Endothelial cell of umbilical vein (primary cell): ENCODE results near the gene CHST8. TPM values are rescaled to one million over a fixed set of nuclear protein-coding genes. Genes with fewer than 3 reads are reported as not detected.

Source experiments
- BruUV-seq: library from RNA; stranded (reverse); fragments of 400-500 nt; replicated peaks from 2 replicates; lab custom pipeline; 2021; lab: Mats Ljungman, UMichigan
- CTCF ChIA-PET: fragments of 300-600, 350-600 bp; sonication (Branson Sonifier 250); formaldehyde crosslinking; loops from one replicate; lab custom pipeline; 2021; ENCODE audit warnings: antibody characterized with exemption, inconsistent platforms; lab: Charles Lee
- POLR2A ChIA-PET: fragments of 300-600, 350-600 bp; sonication (Branson Sonifier 250); formaldehyde crosslinking; loops from one replicate; lab custom pipeline; 2021; ENCODE audit warnings: antibody characterized with exemption, inconsistent platforms; lab: Charles Lee
- DNase-seq: peaks from one replicate; pipeline ENCODE4 v3.0.0-alpha.2; 2011; ENCODE audit warnings: low read depth, low spot score
- FAIRE-seq: peaks from 2 replicates; lab custom pipeline; 2011; peaks lifted over from hg19 to GRCh38; lab: Jason Lieb, UNC
- H2AFZ ChIP-seq: 2 replicates; pipeline ENCODE4 v1.6.0; 2012; ENCODE audit warnings: low read depth, low read length, control low read depth, inconsistent platforms
- H3K27ac ChIP-seq: 2 replicates; pipeline ENCODE4 v1.5.1; 2011; ENCODE audit warnings: low read depth, mild to moderate bottlenecking, control low read depth, low read length, moderate library complexity; ENCODE audit not compliant: insufficient read depth
- H3K27me3 ChIP-seq, 2 experiments: 2 replicates each; pipeline versions ENCODE4 v1.6.0 to v1.6.1; 2011; ENCODE audit warnings: low read length in 2 of 2, mixed read lengths in 1 of 2; ENCODE audit not compliant: control insufficient read depth in 2 of 2, insufficient read depth in 2 of 2
- H3K36me3 ChIP-seq, 2 experiments: 2 replicates in 1 of 2; 3 replicates in 1 of 2; pipeline ENCODE4 v1.5.1; 2011; ENCODE audit warnings: low read length in 2 of 2, mild to moderate bottlenecking in 1 of 2, moderate library complexity in 1 of 2; ENCODE audit not compliant: control insufficient read depth in 2 of 2, insufficient read depth in 2 of 2; ENCODE audit errors: extremely low read depth in 1 of 2
- H3K4me1 ChIP-seq: 3 replicates; pipeline ENCODE4 v1.5.1; 2011; ENCODE audit warnings: mild to moderate bottlenecking, low read length; ENCODE audit not compliant: control insufficient read depth, insufficient read depth; ENCODE audit errors: extremely low read depth
- H3K4me2 ChIP-seq: 2 replicates; pipeline ENCODE4 v1.6.1; 2011; ENCODE audit warnings: low read length, control low read depth, mixed read lengths; ENCODE audit not compliant: insufficient read depth
- H3K4me3 ChIP-seq, 3 experiments: fragments of 200-600 bp in 1 of 3; sonication (generic), shearing (Covaris generic) in 1 of 3; replicated peaks in 1 of 3; 2 replicates each; pipeline ENCODE4 v1.5.1; 2011 to 2016; ENCODE audit warnings: control low read depth in 3 of 3, low read length in 3 of 3, mild to moderate bottlenecking in 2 of 3, inconsistent platforms in 1 of 3, low read depth in 1 of 3, moderate library complexity in 1 of 3; ENCODE audit not compliant: insufficient read depth in 1 of 3
- H3K79me2 ChIP-seq: 2 replicates; pipeline ENCODE4 v1.6.0; 2012; ENCODE audit warnings: low read length, inconsistent platforms; ENCODE audit not compliant: control insufficient read depth, insufficient read depth
- H3K9ac ChIP-seq: replicated peaks from 2 replicates; pipeline ENCODE3; 2011; ENCODE audit warnings: low read length, control low read depth; ENCODE audit not compliant: insufficient read depth; ENCODE audit errors: extremely low read depth
- H3K9me1 ChIP-seq: replicated peaks from 3 replicates; pipeline ENCODE4 v1.6.0; 2011; ENCODE audit warnings: mild to moderate bottlenecking, low read length; ENCODE audit not compliant: control insufficient read depth, insufficient read depth; ENCODE audit errors: extremely low read depth
- H3K9me3 ChIP-seq: replicated peaks from 2 replicates; pipeline ENCODE4 v1.5.1; 2012; ENCODE audit warnings: low read length, inconsistent platforms; ENCODE audit not compliant: control insufficient read depth, insufficient read depth
- H4K20me1 ChIP-seq: replicated peaks from 2 replicates; pipeline ENCODE3; 2011; ENCODE audit warnings: mild to moderate bottlenecking, low read length; ENCODE audit not compliant: control insufficient read depth, insufficient read depth; ENCODE audit errors: extremely low read depth
- CTCF ChIP-seq, 2 donors: IDR thresholded peaks; 1 replicate in 1 of 2; 2 replicates in 1 of 2; pipeline ENCODE4 v1.5.1; 2011; ENCODE audit warnings: low read length in 2 of 2, mild to moderate bottlenecking in 2 of 2, moderate library complexity in 2 of 2, control low read depth in 1 of 2, inconsistent platforms in 1 of 2, low read depth in 1 of 2; ENCODE audit not compliant: insufficient read depth in 1 of 2; ENCODE audit errors: extremely low read depth in 1 of 2
- EZH2 ChIP-seq: IDR thresholded peaks from 2 replicates; pipeline ENCODE4 v1.6.1; 2012; ENCODE audit warnings: borderline replicate concordance, low read depth, mild to moderate bottlenecking, moderate library complexity, low read length, inconsistent platforms; ENCODE audit not compliant: severe bottlenecking
- FOS ChIP-seq: IDR thresholded peaks from 2 replicates; pipeline ENCODE4 v1.6.1; 2011; ENCODE audit warnings: mild to moderate bottlenecking, low read length, moderate library complexity, borderline replicate concordance; ENCODE audit not compliant: insufficient read depth
- GATA2 ChIP-seq: IDR thresholded peaks from 2 replicates; pipeline ENCODE4 v1.7.0; 2011; ENCODE audit warnings: low read depth, mild to moderate bottlenecking, moderate library complexity, mixed read lengths, low read length; ENCODE audit not compliant: insufficient read length, insufficient read depth
- JUN ChIP-seq: IDR thresholded peaks from 2 replicates; pipeline ENCODE4 v1.6.1; 2011; ENCODE audit warnings: borderline replicate concordance, low read depth; ENCODE audit not compliant: insufficient read length, insufficient read depth
- MAX ChIP-seq: IDR thresholded peaks from 2 replicates; pipeline ENCODE4 v1.6.1; 2011; ENCODE audit not compliant: insufficient read depth, insufficient read length
- MYC ChIP-seq: IDR thresholded peaks from one replicate; pipeline ENCODE4 v1.6.1; 2011; ENCODE audit warnings: mild to moderate bottlenecking, low read depth, low read length
- POLR2A ChIP-seq: IDR thresholded peaks from 2 replicates; pipeline ENCODE4 v1.6.1; 2012; ENCODE audit warnings: low read depth, mild to moderate bottlenecking, control low read depth, low read length
- POLR2AphosphoS5 ChIP-seq: IDR thresholded peaks from 2 replicates; pipeline ENCODE4 v1.6.1; 2012; ENCODE audit warnings: low read depth, mild to moderate bottlenecking, control low read depth, low read length, moderate library complexity; ENCODE audit not compliant: insufficient read depth
- dilution Hi-C: fragments of 300-500 bp; cut with MboI; formaldehyde crosslinking; loops from one replicate; pipeline ENCODE4 v1.15.0; 2019; ENCODE audit warnings: low sequenced_read_pairs; ENCODE audit not compliant: extremely low pct_ligation_motif_present
- intact Hi-C: fragments of 100-400 bp; cut with micrococcal nuclease; formaldehyde crosslinking; loops from one replicate; pipeline ENCODE4 v1.10.0; 2022
- polyA plus RNA-seq, 4 experiments: library from polyadenylated mRNA; depleted of rRNA in 3 of 4; stranded (reverse) in 3 of 4; unstranded in 1 of 4; fragments of >200 nt; gene quantifications; 2 replicates each; pipeline versions ENCODE4 v1.2.1 to v1.2.3, GENCODE V29; 2011 to 2012; ENCODE audit warnings: missing spikeins in 1 of 4
- total RNA-seq: library from RNA; stranded (reverse); gene quantifications from 2 replicates; pipeline ENCODE4 v1.2.3, GENCODE V29; 2021

The CHST8 gene
- total and polyA plus RNA-seq, 2 donors (not counting 3 experiments of a cell fraction or from before 2014, with no cell fraction given) = not detected

DNA sequence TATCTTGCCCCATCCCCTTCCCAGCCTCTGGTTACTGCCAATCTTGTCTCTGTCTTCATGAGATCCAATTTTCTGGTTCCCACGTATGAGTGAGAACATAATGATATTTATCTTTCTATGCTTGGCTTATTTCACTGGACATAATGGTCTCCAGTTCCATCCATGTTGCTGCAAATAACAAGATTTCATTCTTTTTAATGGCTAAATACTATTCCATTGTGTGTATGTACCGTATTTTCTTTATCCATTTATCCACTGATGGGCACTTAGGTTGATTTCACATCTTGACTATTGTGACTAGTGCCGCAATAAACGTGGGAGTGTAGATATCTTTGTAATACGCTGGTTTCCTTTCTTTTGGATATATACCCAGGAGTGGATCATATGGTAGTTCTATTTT is 43.0 kb downstream of the CHST8 start:
- DNase-seq (no peak), FAIRE-seq (no peak)
- no peak overlapping the region for H3K9ac ChIP-seq
- no peaks in the 10 kb centered on the region for H3K27me3 ChIP-seq
- dilution Hi-C loops = no loop called here
- intact Hi-C loops = no loop called here
- H3K4me1 ChIP-seq = no peaks in the 10 kb centered on the region
- H3K27ac ChIP-seq = no peak overlapping the region
- BruUV-seq = no TSS peak
- H3K4me2 ChIP-seq = no peak overlapping the region
- CTCF ChIA-PET = no interaction called here
- no peaks in the 10 kb centered on the region for H3K9me3 ChIP-seq
- H2AFZ ChIP-seq = no peak overlapping the region
- H3K9me1 ChIP-seq = no peaks in the 10 kb centered on the region
- H3K79me2 ChIP-seq = no peaks in the 10 kb centered on the region
- H4K20me1 ChIP-seq = no peaks in the 10 kb centered on the region
- H3K36me3 ChIP-seq = no peaks in the 10 kb centered on the region
- POLR2A ChIA-PET = no interaction called here
- no peak overlapping the region for H3K4me3 ChIP-seq
- TF ChIP-seq POLR2A (no peak), EZH2 (no peak)

- no peaks in the 10 kb centered on the region for H3K79me2 ChIP-seq
- DNase-seq (no peak), FAIRE-seq (no peak)
- H3K27ac ChIP-seq = no peak overlapping the region
- no peak overlapping the region for H3K4me3 ChIP-seq
- H3K4me1 ChIP-seq = no peaks in the 10 kb centered on the region
- H2AFZ ChIP-seq = no peak overlapping the region
- no TSS peak for BruUV-seq
- CTCF ChIA-PET = no interaction called here
- TF ChIP-seq MYC = no peak
- no peak for TF ChIP-seq POLR2A
- TF ChIP-seq JUN = no peak
- TF ChIP-seq FOS = no peak
- TF ChIP-seq POLR2AphosphoS5 = no peak
- no peak for TF ChIP-seq GATA2
- TF ChIP-seq MAX = no peak
- no peak for TF ChIP-seq EZH2
- no peak for TF ChIP-seq CTCF (IDR thresholded peaks at IDR 0.05; ENCODE audit: extremely low read depth in 1 of 2, insufficient read depth in 1 of 2, low read depth in 1 of 2, low read length in 2 of 2)
- no peaks in the 10 kb centered on the region for H3K36me3 ChIP-seq
- dilution Hi-C loops (no loop called here), intact Hi-C loops (no loop called here)
- no peaks in the 10 kb centered on the region for H3K9me3 ChIP-seq
- POLR2A ChIA-PET = no interaction called here
- H3K27me3 ChIP-seq = no peaks in the 10 kb centered on the region
- no peak overlapping the region for H3K9ac ChIP-seq
- H4K20me1 ChIP-seq = no peaks in the 10 kb centered on the region
- no peak overlapping the region for H3K4me2 ChIP-seq
- H3K9me1 ChIP-seq = no peaks in the 10 kb centered on the region
Measured at GRCh38 chr19:33665776-33666595, 44.2 kb downstream of the CHST8 start.
